Mononuclear cell (primary cell): ENCODE measurements around the gene BCL2A1. TPM values are rescaled to one million over a fixed set of nuclear protein-coding genes. Genes with fewer than 3 reads are reported as not detected.

Experiments used
- H3K27me3 ChIP-seq: 2 replicates; pipeline ENCODE4 v1.6.0; 2011; ENCODE audit warnings: low read length, control low read depth; ENCODE audit not compliant: insufficient read depth
- H3K4me1 ChIP-seq: 2 replicates; pipeline ENCODE4 v1.5.1; 2011; ENCODE audit warnings: mild to moderate bottlenecking, low read length, control low read depth; ENCODE audit not compliant: insufficient read depth
- H3K4me3 ChIP-seq: 2 replicates; pipeline ENCODE4 v1.5.1; 2011; ENCODE audit warnings: mild to moderate bottlenecking, low read length, moderate library complexity
- H3K9me3 ChIP-seq: 2 replicates; pipeline ENCODE4 v1.5.1; 2011; ENCODE audit warnings: low read depth, mild to moderate bottlenecking, control low read depth, low read length
- total RNA-seq: library from RNA; depleted of rRNA; stranded (reverse); fragments of >200 nt; gene quantifications from one replicate; pipeline ENCODE4 v1.2.3, GENCODE V29; 2012

The BCL2A1 gene
- total RNA-seq, 1 donor, result 511 TPM

DNA sequence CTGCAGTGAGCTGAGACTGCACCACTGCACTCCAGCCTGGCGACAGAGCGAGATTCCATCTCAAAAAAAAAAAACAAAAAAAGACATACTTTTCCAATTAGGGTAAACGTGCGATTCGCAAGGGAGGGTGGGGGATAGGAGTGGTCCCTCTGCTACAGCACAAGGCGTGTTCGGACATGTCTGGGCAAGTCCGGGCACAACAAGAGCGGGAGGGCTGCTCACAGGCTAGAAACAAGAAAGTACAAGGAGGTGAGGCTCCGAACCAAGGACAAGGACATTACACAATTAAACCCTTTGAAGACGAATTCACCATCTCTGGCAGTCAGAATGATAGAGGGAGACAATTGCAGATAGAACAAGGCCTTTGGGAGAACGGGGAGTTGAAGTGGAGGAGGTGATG is 32.2 kb upstream of the BCL2A1 start:
- Histone ChIP-seq H3K27me3 (no peaks in the 10 kb centered on the region), H3K4me1 (no peaks in the 10 kb centered on the region), H3K4me3 (no peak overlapping the region), H3K9me3 (no peaks in the 10 kb centered on the region)

DNA sequence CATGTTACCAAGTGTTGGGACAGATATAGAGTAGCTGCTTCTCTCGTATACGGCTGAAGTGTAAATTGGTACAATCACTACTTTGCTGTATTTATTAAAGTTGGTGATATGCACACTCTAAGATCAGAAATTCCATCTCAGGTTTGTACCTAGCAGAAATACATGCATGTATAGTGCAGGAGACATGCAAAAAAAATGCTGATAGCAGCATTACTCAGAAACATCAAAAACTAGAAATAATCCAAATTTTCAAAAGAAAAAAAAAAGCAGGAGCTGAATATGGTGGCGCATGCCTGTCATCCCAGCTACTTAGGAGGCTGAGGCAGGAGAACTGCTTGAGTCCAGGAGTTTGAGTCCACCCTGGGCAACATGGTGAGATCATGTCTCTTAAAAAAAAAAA is 31.3 kb upstream of the BCL2A1 start:
- Histone ChIP-seq H3K4me1 (no peaks in the 10 kb centered on the region), H3K4me3 (no peak overlapping the region), H3K27me3 (no peaks in the 10 kb centered on the region)

DNA sequence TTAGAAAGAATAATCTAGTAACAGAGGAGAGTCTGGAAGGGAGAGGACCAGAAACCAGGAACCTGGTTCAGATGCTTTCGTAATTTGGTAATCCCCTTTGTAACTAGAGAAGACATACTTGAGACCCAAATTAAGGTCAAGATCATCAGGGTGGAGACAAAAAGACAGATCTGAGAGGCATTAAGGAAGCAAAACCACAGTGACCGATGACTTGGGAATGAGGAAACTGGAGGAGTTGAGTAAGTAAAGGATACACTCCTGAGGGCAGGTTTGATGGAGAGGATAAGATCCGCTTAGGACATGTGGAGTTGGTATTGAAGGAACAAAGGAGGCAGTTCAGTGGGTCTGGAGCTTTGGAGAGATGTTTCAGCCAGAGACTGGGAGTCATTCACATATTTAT is 23.6 kb upstream of the BCL2A1 start:
- Histone ChIP-seq H3K9me3 (no peaks in the 10 kb centered on the region), H3K4me1 (peaks cover 21% of the 10 kb centered on the region), H3K4me3 (no peak overlapping the region), H3K27me3 (no peaks in the 10 kb centered on the region)

More for the DNA sequence above, 31.3 kb upstream of the BCL2A1 start:
- no peaks in the 10 kb centered on the region for H3K9me3 ChIP-seq

DNA sequence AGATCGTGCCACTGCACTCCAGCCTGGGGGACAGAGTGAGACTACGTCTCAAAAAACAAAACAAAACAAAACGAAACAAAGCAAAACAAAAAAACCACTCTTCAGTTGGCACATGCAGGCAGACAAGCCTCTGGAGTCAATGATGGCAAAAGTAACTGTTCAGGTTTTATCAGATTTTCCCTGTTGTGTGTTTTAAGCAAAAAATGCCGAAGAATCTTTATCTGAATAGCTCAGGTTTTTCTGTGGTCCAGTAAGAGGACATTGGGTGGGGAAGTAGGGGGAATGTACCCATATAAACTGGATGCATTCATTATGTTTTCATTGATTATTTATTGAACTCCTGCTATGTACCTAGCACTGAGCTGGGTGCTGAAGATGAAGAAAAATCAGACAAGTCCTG is 20.8 kb upstream of the BCL2A1 start:
- Histone ChIP-seq H3K4me1 (peaks cover 36% of the 10 kb centered on the region), H3K27me3 (no peaks in the 10 kb centered on the region), H3K4me3 (no peak overlapping the region), H3K9me3 (no peaks in the 10 kb centered on the region)

DNA sequence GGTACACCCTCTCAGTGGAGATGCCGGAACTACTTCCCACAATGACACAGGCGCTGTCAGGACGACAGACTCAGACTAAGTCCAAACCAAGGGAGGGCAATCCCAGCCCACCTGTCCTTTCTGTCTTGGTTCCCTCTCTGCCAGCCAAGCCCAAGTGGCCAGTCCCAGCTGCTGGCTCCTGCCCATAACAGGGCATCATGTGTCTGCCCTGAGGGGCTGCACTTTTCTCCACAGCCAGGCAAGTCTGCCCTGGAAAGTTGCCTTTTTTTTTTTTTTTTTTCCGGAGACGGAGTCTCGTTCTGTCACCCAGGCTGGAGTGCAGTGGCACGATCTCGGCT is 20.0 kb upstream of the BCL2A1 start:
- no peaks in the 10 kb centered on the region for H3K9me3 ChIP-seq
- no peaks in the 10 kb centered on the region for H3K27me3 ChIP-seq
- no peak overlapping the region for H3K4me3 ChIP-seq
- peaks cover 42% of the 10 kb centered on the region for H3K4me1 ChIP-seq

DNA sequence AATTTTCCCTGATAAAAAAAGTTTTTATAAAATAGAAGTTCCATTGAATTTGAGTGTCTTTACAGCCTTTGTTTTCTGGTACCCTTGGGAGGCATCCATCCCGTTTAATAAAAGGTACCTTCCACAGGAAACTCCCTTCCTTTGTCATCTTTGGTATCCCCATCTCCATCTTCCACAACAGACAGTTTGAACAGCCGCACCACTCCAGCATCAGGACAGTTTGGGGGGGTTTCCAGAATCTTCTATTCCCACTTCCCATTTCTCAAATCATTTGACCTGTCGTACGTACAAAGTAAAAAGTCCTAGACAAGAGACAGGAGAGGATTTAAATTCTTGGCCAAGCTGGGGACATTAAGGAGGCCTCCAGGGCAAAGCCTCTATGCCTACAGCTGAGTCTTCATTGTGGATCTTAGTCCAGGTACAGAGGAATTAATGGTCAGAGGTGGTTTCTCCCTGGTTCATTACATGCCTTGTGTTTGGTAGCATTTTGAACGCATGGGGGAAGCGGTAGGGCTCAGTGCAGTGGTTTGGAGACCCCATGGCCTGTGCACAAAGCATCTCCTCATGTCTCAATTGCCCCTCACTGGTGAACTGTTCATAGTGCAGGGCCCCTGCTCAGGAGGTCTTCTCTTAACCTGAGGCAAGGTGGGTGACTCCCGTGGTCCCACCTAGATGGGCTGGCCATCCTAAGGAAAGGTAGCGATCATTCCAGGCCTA is 19.4 kb upstream of the BCL2A1 start:
- Histone ChIP-seq H3K27me3 (no peaks in the 10 kb centered on the region), H3K4me1 (peaks cover 42% of the 10 kb centered on the region), H3K4me3 (no peak overlapping the region), H3K9me3 (no peaks in the 10 kb centered on the region)

DNA sequence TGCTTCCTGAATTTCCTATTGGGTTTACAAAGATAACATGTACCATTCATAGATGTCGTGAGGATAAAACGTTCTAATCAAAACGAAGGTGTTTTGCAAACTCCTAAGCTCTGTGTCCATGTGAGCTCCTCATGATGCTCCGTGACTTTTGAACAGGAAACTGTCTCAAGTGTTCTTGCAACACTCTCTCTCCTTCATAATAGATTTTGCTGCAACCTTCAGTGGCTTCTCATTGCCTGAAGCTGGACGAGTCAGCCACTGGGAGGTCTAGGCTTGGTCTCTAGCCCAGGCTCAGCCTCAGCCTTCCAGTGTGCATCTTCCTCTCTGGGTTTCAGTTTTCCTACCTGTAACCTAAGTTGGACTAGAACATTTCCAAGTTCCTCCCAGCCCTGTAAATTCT is 18.7 kb upstream of the BCL2A1 start:
- Histone ChIP-seq H3K27me3 (no peaks in the 10 kb centered on the region), H3K4me1 (peaks cover 42% of the 10 kb centered on the region), H3K4me3 (no peak overlapping the region), H3K9me3 (no peaks in the 10 kb centered on the region)

DNA sequence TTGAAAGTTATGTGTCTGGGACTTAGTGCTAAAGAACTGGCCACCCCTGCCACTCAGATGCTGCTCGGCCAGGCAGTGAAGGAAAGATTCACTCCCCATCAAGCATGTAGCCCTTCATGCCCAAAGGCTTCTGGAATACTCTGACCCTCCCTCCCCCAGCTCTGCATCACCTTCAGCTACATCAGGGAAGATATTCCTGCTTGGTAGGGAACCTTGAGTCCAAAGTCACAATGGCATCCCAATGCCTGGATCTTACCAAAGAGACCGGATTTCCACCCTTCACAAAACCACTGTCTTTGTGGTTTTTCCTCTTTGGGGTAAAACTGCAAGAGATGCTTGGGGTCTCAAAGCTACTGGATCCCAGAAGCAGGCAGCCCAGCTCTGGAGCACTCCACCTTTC is 18.2 kb upstream of the BCL2A1 start:
- Histone ChIP-seq H3K4me3 (no peak overlapping the region), H3K4me1 (peaks cover 42% of the 10 kb centered on the region), H3K9me3 (no peaks in the 10 kb centered on the region), H3K27me3 (no peaks in the 10 kb centered on the region)

DNA sequence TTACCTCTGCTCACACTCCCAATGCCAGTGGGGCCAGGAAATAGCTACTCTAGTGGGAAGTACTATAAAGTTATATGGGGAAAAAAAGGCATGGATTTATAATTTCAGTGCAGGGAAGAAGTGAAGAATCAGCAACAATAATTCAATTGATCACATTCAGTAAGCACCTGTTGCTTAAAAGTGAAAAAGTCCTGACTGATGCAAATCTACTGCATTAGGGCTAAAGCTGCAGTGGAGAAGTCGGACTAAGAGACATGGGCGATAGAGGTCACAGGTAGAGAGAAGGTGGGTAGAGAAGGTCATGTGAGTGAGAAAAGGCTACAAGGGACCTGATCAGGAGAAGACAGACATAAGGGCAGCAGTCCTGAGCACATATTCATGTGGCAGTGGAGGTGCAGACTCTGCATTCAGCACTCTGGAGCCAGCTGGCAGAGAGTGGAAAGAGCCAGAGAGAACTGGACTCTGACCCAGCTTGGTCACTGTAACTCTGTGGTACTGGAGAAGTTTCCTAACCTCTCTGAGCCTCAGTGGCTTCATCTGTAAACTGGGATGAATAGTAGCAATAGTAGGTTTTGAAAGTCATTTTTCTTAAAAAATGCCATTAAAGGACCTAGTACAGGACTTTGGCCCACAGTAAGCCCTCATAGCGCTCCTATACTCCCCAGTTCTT is 17.6 kb upstream of the BCL2A1 start:
- Histone ChIP-seq H3K4me3 (no peak overlapping the region), H3K27me3 (no peaks in the 10 kb centered on the region), H3K9me3 (no peaks in the 10 kb centered on the region), H3K4me1 (peaks cover 37% of the 10 kb centered on the region)

DNA sequence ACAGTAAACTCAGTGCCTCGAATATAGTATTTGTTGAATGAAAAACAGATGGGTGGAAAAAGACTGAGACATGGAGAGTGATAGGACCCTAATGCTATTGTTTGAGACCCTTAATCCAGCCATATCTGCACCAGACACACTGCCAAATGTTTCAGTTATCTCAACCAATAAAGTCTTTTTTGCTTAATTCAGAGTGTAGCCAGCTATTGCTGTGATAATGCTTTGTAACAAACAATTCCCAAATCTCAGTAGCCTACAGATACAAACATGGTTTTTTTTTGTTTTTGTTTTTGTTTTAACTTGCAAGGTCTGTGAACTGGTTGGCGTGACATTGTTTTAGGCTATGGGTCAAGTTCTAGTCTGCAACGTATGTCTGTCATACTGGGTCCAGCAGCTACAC is 17.0 kb upstream of the BCL2A1 start:
- no peaks in the 10 kb centered on the region for H3K27me3 ChIP-seq
- H3K4me1 ChIP-seq, result peaks cover 40% of the 10 kb centered on the region
- no peaks in the 10 kb centered on the region for H3K9me3 ChIP-seq
- H3K4me3 ChIP-seq, result no peak overlapping the region

DNA sequence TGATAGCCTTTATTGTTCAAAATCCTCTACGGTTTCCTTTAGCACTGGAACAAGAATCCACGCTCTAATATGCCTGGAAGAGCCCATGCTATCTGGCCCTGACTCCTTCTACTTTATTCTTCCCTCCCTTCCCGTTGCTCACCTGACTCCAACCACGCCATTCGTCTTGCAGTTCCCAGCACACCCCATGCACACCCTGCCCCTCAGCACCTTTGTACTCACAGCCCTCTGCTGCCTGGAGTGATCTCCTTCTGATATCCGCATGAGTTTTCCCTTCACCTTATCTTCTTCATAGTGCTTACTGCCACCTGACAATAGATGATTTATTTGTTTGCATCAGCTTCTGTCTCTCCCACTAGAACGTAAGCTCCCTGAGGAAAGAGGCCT is 16.6 kb upstream of the BCL2A1 start:
- H3K4me1 ChIP-seq, result peaks cover 44% of the 10 kb centered on the region
- H3K9me3 ChIP-seq, result no peaks in the 10 kb centered on the region
- H3K4me3 ChIP-seq, result no peak overlapping the region
- no peaks in the 10 kb centered on the region for H3K27me3 ChIP-seq

DNA sequence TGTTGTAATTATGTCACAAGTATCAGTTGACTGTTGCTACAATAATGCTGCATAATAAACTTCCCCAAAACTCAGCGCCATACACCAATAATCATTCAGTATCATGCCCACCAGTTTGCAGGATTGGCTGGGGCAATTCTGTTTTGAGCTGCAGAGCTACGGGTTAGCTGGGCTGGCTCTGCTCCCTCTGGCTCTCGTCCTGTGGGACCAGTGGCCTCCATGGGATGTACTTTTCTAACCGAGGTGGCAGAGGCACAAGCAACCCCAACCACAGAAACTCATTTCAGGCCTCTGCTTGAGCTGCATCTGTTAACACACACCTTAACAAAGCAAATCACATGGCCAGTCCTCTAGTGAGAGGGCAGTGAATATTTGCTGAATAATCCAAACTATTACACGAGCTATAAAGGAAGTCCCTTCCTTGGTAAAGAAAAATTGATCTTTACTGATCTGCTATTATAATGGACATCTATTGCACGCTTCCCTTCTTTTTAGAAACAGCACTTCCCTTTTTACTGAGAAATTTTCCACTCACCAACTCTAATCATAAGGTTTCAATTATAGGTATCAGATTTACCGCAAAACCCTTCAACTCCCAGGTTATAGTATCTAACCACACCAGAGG is 10.9 kb upstream of the BCL2A1 start:
- Histone ChIP-seq H3K9me3 (no peaks in the 10 kb centered on the region), H3K4me3 (no peak overlapping the region), H3K4me1 (peaks cover 71% of the 10 kb centered on the region), H3K27me3 (no peaks in the 10 kb centered on the region)

DNA sequence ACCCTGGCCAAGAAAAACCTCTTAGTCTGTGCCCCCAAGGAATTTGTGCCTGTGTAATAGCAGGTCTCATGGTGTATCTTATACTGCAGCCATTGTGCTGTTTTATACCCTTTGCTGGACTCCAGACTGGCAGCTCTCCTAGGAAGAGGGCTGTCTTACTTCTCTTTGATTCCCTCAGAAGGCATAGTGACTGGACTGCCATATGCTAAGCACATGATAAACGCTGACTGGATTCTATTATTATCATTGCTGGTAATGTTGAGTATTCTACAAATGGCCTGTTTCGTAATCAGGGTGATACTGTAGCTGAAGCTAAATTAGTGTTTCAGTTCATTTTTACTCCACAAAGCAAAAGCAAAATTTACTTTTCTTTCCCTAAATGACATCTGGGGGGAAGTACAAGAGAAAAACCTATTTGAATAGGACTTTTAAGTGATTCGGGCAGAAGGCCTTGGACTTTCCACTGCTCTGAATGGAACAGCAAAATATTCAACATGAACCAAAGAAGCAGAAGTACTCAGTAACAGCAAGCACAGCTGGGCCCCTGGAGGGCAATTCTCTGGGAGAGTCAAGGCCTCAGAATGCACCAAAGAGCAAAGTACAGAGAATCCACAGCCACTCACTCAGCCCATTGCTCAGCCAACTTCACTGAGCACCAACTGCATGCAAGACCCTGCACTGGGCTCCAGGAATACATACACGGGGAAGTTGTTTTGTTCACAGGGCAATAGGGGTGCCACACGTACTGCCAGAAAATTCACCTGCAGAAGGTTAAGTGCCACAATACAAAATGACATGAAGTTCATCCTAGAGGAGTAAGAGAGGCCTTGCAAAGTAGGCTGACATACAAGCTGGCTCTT is 7.9 kb upstream of the BCL2A1 start:
- H3K4me1 ChIP-seq, result peaks cover 81% of the 10 kb centered on the region
- no peaks in the 10 kb centered on the region for H3K27me3 ChIP-seq
- H3K4me3 ChIP-seq, result no peak overlapping the region
- no peaks in the 10 kb centered on the region for H3K9me3 ChIP-seq

DNA sequence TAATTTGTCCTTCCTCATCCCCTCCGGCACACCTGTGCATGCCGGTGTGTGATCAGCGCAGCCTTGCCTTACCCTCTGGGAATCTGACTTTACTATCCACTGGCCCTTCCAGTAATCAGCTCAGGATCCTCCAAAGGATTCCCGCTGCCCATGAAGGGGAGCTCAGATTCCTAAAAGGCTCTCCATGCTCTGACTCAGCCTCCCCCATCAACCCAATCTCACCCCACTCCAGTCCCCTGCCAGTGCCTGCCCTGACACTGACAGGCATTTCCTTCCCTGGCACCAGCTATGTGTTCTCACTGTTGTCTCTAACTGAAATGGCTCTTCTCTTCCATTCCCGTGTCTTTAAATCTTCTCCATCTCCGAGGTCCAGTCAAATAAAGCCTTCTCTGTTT is 7.3 kb upstream of the BCL2A1 start:
- peaks cover 85% of the 10 kb centered on the region for H3K4me1 ChIP-seq
- no peaks in the 10 kb centered on the region for H3K27me3 ChIP-seq
- H3K9me3 ChIP-seq, result no peaks in the 10 kb centered on the region
- no peak overlapping the region for H3K4me3 ChIP-seq

DNA sequence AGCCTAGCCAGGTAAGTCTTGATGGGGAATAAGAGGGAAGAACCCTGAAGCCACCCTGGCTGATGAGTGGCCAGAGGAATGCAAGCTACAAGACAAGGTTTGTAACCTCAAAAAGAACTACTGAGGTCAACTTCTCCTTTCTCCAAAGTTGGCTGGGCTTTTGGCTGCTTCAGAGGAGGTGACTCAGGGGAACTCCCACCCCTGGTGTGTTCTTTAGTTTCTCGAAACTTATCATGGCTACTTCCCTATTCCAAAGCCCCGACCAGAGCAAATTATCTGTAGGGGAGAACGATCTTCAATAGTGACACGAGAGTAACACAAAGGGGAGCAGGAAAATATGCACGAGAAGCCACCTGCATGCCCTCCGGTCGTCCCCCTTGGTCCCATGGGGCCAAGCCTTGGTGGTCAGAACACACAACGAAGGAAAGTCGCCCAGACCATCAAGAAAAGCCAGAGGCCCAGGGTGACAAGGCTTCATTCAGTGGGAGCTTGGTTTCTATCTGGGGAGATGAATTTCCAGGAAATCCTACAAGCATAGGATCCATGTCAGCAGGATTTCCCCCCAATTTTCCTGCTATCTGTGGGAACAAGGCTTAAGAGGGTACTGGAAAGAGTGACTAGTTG is 6.5 kb upstream of the BCL2A1 start:
- Histone ChIP-seq H3K4me3 (no peak overlapping the region), H3K27me3 (no peaks in the 10 kb centered on the region), H3K9me3 (no peaks in the 10 kb centered on the region), H3K4me1 (peaks cover 85% of the 10 kb centered on the region)
